Adrenal gland (tissue), 12 donors: ENCODE data around the gene JKAMP. TPM values are rescaled to one million over a fixed set of nuclear protein-coding genes. Genes with fewer than 3 reads are reported as not detected.

Experiments used
- DNase-seq, 7 donors: peaks; one replicate each; pipeline ENCODE4 v3.0.0-alpha.2; 2019 to 2020
- H3K27ac ChIP-seq, 5 donors: fragments of 200-600 bp; sonication (generic) in 4 of 5; 1 replicate in 3 of 5; 2 replicates in 2 of 5; pipeline versions ENCODE4 v1.5.1 to v1.8.0; 2016 to 2020; ENCODE audit warnings: mild to moderate bottlenecking in 1 of 5
- H3K27me3 ChIP-seq: fragments of 200-600 bp; 2 replicates; pipeline ENCODE4 v1.8.0; 2021
- H3K36me3 ChIP-seq, 2 donors: fragments of 200-600 bp; replicated peaks in 1 of 2; 1 replicate in 1 of 2; 2 replicates in 1 of 2; pipeline versions ENCODE4 v1.5.1 to v1.8.0; 2018 to 2022
- H3K4me1 ChIP-seq, 2 donors: fragments of 200-600 bp; replicated peaks in 1 of 2; 1 replicate in 1 of 2; 2 replicates in 1 of 2; pipeline versions ENCODE4 v1.5.1 to v1.8.0; 2018 to 2021
- H3K4me3 ChIP-seq, 4 donors: fragments of 200-600 bp; sonication (generic) in 3 of 4; one replicate each; pipeline ENCODE4 v1.5.1; 2016 to 2018
- H3K9me3 ChIP-seq, 3 donors: fragments of 200-600 bp; sonication (generic) in 1 of 3; replicated peaks in 1 of 3; 1 replicate in 2 of 3; 2 replicates in 1 of 3; pipeline versions ENCODE4 v1.5.1 to v1.8.0; 2016 to 2021
- POLR2A ChIP-seq, 2 donors: fragments of 450-650 bp; IDR thresholded peaks; one replicate each; pipeline ENCODE4 v1.6.1; 2017; ENCODE audit warnings: antibody characterized with exemption in 2 of 2, mild to moderate bottlenecking in 2 of 2, moderate library complexity in 1 of 2
- WGBS, 4 donors: extraction: QIAGEN DNeasy Blood & Tissue Kit in 2 of 4; methylation state at CpG; one replicate each; pipeline versions ENCODE4 v1.1.5 to v1.1.7; 2013 to 2017; 5-methylcytosine and 5-hydroxymethylcytosine counted together
- intact Hi-C, 2 donors: fragments of 100-400 bp; cut with DNase I; formaldehyde crosslinking; loops; one replicate each; pipeline versions ENCODE4 v1.14.1 to v1.15.0; 2022 to 2023
- polyA plus RNA-seq, 3 donors: library from polyadenylated mRNA; stranded (reverse); fragments of 200-250 nt in 2 of 3; fragments of 350-450 nt in 1 of 3; fragmentation: Illumina TruSeq in 1 of 3; extraction: RNeasy Lipid Tissue Mini Kit (QIAGEN cat#74804) in 1 of 3; gene quantifications; one replicate each; pipeline ENCODE4 v1.2.3, GENCODE V29; 2013 to 2014
- total RNA-seq, 9 donors: library from RNA; depleted of rRNA in 4 of 9; stranded (reverse); fragments of >200 nt in 4 of 9; fragments of 120-200 nt in 1 of 9; fragmentation: NEBNext Ultra II Directional in 1 of 9; extraction: Animal tissue kit (Norgen Biotek cat#: 25700) in 1 of 9; gene quantifications; one replicate each; pipeline versions ENCODE4 v1.1.0 to v1.2.4, GENCODE V29; 2013 to 2023
- TF ChIP-seq, protein P1 (sequence below), 6 experiments: fragments of 450-650 bp in 4 of 6; fragments of 200-600 bp in 2 of 6; sonication (generic) in 1 of 6; IDR thresholded peaks; 1 replicate in 5 of 6; 2 replicates in 1 of 6; pipeline versions ENCODE4 v1.5.1 to v1.8.0; 2016 to 2021; ENCODE audit warnings: antibody characterized with exemption in 6 of 6, mild to moderate bottlenecking in 2 of 6, moderate library complexity in 1 of 6
- donor health status: healthy with polysubstance abuse.
- donor health status: Bipolar disorder and iron deficiency.
- donor health status: DM: yes; HTN: yes; CAD: no.
- donor health status: DM: no; HTN: no; CAD: no.
- donor health status: DM: no; HTN: no; CAD: no.
- donor health status: DM: yes; HTN: yes; CAD: no.

Gene JKAMP
- total and polyA plus RNA-seq, 12 donors = 17.7 to 116 (median 53.9) TPM

DNA sequence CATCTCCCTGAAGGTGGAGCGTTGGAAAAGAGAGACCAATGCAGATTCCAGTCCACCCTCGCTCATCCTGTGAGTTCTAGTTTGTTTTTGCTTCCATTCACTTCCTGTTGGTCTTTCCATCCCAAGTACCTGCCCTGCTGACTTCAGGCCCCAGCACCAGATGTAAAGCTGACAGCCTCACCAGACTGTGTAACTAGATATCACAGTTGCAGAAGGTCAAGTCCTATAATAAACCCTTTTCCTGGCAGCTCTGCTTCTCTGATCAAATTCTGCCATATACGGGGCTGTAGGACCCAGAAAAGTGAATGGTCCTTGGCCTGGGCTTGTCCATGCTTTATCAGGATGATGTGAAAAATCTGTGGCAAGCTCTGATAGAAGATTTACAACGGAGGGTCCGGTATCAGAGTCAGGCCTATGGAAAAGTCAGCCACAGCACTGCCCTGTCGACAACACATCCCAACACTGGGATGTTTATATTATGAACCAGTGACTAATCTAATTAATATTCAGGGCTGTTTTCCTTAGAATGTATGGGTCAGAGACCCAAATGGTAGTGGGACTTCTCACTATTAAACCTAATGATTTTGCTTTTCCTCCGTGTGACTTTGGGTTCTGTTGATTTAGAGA is 50.2 kb downstream of the JKAMP start:
- WGBS, 4 donors = 72 to 80% (median 75%) methylated on average over 7 of the region's 7 CpGs
- H3K27me3 ChIP-seq = no peaks in the 10 kb centered on the region
- no peak overlapping the region for H3K27ac ChIP-seq
- H3K4me3 ChIP-seq = no peak overlapping the region
- no peaks in the 10 kb centered on the region for H3K4me1 ChIP-seq
- H3K9me3 ChIP-seq = no peaks in the 10 kb centered on the region
- intact Hi-C loops = no loop called here
- no peaks in the 10 kb centered on the region for H3K36me3 ChIP-seq
- no peak for DNase-seq
- TF ChIP-seq, protein P1, sequence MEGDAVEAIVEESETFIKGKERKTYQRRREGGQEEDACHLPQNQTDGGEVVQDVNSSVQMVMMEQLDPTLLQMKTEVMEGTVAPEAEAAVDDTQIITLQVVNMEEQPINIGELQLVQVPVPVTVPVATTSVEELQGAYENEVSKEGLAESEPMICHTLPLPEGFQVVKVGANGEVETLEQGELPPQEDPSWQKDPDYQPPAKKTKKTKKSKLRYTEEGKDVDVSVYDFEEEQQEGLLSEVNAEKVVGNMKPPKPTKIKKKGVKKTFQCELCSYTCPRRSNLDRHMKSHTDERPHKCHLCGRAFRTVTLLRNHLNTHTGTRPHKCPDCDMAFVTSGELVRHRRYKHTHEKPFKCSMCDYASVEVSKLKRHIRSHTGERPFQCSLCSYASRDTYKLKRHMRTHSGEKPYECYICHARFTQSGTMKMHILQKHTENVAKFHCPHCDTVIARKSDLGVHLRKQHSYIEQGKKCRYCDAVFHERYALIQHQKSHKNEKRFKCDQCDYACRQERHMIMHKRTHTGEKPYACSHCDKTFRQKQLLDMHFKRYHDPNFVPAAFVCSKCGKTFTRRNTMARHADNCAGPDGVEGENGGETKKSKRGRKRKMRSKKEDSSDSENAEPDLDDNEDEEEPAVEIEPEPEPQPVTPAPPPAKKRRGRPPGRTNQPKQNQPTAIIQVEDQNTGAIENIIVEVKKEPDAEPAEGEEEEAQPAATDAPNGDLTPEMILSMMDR (IDR thresholded peaks at IDR 0.05) = no peak
- TF ChIP-seq POLR2A (IDR thresholded peaks at IDR 0.05) = no peak

DNA sequence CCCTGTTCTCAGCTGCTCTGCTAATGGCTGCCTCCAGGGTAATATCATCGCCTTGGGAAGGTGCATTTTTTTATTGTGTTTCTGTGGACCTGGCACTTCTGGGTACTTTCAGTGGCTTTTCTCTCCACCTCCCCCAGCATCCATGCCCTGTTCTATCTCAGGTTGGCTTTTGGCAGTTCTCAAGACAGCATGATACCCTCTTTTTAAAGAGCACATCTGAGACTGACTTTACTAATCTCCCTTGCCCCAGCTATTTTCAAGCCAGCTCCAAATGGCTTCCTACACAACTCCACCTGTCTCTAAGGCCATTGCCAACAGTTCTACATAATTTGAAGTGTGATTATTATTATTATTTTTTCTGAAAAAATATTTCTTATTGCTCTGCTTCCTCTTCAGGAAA is 53.2 kb downstream of the JKAMP start:
- Histone ChIP-seq H3K27ac (no peak overlapping the region), H3K4me3 (no peak overlapping the region), H3K9me3 (no peaks in the 10 kb centered on the region), H3K4me1 (no peaks in the 10 kb centered on the region), H3K27me3 (no peaks in the 10 kb centered on the region), H3K36me3 (no peaks in the 10 kb centered on the region)
- no peak for TF ChIP-seq POLR2A (IDR thresholded peaks at IDR 0.05)
- TF ChIP-seq, protein P1 (IDR thresholded peaks at IDR 0.05) = no peak
- 75 to 95% (median 93%) methylated on average over 1 of the region's 1 CpG for WGBS, 4 donors
- intact Hi-C loops = no loop called here
- DNase-seq = no peak

DNA sequence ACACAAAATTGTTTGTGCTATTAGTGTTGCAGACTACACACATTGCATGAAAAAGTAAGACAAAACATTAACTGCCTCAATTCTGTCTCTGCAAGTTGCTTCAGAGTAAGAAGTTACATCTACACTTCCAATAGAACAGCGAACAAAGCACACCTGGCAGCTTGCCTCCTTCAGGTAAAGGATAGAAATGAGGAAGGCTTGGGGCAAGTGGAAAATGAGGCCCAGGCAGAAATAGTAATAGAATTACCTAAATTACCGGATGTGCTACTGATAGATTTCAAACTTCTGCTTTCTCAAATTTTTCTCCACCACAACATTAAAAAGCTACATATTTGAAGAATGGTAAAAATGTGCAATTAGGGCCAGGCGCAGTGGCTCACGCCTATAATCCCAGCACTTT is 54.6 kb downstream of the JKAMP start:
- intact Hi-C loops = no loop called here
- H3K27ac ChIP-seq = no peak overlapping the region
- H3K9me3 ChIP-seq = no peaks in the 10 kb centered on the region
- no peaks in the 10 kb centered on the region for H3K36me3 ChIP-seq
- no peak overlapping the region for H3K4me3 ChIP-seq
- peaks cover 4% of the 10 kb centered on the region for H3K27me3 ChIP-seq
- TF ChIP-seq, protein P1 (IDR thresholded peaks at IDR 0.05) = no peak
- TF ChIP-seq POLR2A (IDR thresholded peaks at IDR 0.05) = no peak
- DNase-seq = no peak
- WGBS, 4 donors = 75 to 96% (median 87%) methylated on average over 4 of the region's 4 CpGs
- H3K4me1 ChIP-seq = no peaks in the 10 kb centered on the region

DNA sequence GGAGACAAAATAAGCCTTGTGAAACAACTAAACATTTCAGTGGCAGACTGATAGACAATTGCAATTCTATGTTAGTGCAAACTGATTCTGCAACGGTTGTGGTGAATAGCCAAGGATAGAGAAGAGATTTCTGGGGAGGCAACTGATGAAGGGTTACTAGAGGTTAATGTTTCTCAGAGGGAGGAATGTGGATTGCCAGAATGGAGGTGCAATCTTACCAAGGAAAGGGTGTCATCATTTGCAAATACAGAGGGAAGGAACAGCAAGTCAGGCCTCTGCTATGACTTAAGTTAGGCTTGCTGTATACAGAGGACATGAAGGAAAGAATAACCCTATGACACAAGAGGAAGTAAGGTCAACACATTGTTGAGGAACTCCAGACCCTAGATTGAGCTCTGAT is 56.5 kb downstream of the JKAMP start:
- DNase-seq = no peak
- intact Hi-C loops = no loop called here
- H3K27ac ChIP-seq = no peak overlapping the region
- H3K4me1 ChIP-seq = no peaks in the 10 kb centered on the region
- H3K9me3 ChIP-seq = no peaks in the 10 kb centered on the region
- H3K27me3 ChIP-seq = peaks cover 4% of the 10 kb centered on the region
- no peak overlapping the region for H3K4me3 ChIP-seq
- H3K36me3 ChIP-seq = no peaks in the 10 kb centered on the region
- TF ChIP-seq POLR2A (IDR thresholded peaks at IDR 0.05) = no peak
- TF ChIP-seq, protein P1 (IDR thresholded peaks at IDR 0.05) = no peak
- 28 to 36% (median 34%) methylated on average over 1 of the region's 1 CpG for WGBS, 4 donors
